Measurements from ENCODE around the gene AXIN1. TPM values are rescaled to one million over a fixed set of nuclear protein-coding genes. Genes with fewer than 3 reads are reported as not detected.

Gene AXIN1
- total and polyA plus RNA-seq, 2 of the 8 experiments (the other 6 are each of a cell fraction or from before 2014, with no cell fraction given): 12.5 to 41.9 TPM

DNA sequence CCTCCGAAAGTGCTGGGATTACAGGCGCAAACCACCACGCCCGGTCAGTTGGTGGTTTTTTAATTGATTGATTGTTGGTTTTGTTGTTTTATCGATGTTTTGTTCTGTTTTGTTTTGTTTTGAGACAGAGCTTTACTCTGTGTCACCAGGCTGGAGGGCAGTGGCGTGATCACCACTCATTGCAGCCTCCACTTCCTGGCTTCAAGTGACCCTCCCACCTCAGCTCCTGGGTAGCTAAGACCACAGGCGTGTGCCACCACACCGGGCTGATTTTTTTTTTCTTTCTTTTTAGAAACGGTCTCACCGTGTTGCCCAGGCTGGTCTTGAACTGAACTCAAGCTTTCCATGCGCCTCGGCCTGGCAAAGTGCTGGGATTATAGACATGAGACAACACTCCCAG is 105.5 kb downstream of the AXIN1 start:
- Histone ChIP-seq H3K36me3 (ENCODE audit: control insufficient read depth in 2 of 4, insufficient read depth in 4 of 4, low read length in 3 of 4) (peaks cover 0 to 4% (median 0%) of the 10 kb centered on the region in 4 experiments; a peak in 1 of 8 replicates), H4K91ac (replicated peaks; ENCODE audit: insufficient read length, low read length) (no peak overlapping the region), H3K4me1 (replicated peaks in 1 of 4; ENCODE audit: control insufficient read depth in 3 of 4, insufficient read depth in 4 of 4, low read length in 3 of 4) (no peaks in the 10 kb centered on the region), H2BK12ac (ENCODE audit: low read depth, low read length) (no peak overlapping the region), H3K23ac (ENCODE audit: insufficient read length) (no peak overlapping the region), H3K4ac (replicated peaks; ENCODE audit: insufficient read length, low read depth, low read length) (no peak overlapping the region), H4K5ac (ENCODE audit: insufficient read length, low read depth, low read length) (no peak overlapping the region), H3K56ac (replicated peaks; ENCODE audit: insufficient read length, low read depth, low read length) (no peak overlapping the region), H2AK5ac (ENCODE audit: low read depth, low read length) (no peak overlapping the region), H2BK20ac (ENCODE audit: low read length) (no peak overlapping the region), H3K27ac (ENCODE audit: low read depth, low read length) (no peak overlapping the region), H4K8ac (ENCODE audit: extremely low read depth, insufficient read depth, low read length) (no peak overlapping the region), H3K79me2 (ENCODE audit: control insufficient read depth in 1 of 2, insufficient read depth in 2 of 2, low read length in 2 of 2) (peaks cover 0 to 18% of the 10 kb centered on the region in 2 experiments; a peak in 1 of 4 replicates), H2BK15ac (ENCODE audit: low read length) (no peak overlapping the region), H3K27me3 (replicated peaks in 1 of 4; ENCODE audit: control insufficient read depth in 3 of 4, extremely low read depth in 1 of 4, insufficient read depth in 3 of 4, low read length in 3 of 4) (no peaks in the 10 kb centered on the region), H2BK120ac (replicated peaks; ENCODE audit: low read depth, low read length) (no peak overlapping the region), H3K79me1 (ENCODE audit: low read depth, low read length) (peaks cover 3% of the 10 kb centered on the region), H2AFZ (ENCODE audit: low read length) (no peak overlapping the region), H3K4me2 (ENCODE audit: insufficient read depth in 1 of 2, low read depth in 2 of 2, low read length in 2 of 2) (no peak overlapping the region), H3K18ac (ENCODE audit: extremely low read depth, low read length) (no peak overlapping the region), H3K23me2 (ENCODE audit: low read depth, low read length) (no peaks in the 10 kb centered on the region), H3K9ac (replicated peaks in 1 of 4; ENCODE audit: extremely low read depth in 1 of 4, low read depth in 3 of 4, low read length in 3 of 4) (no peak overlapping the region), H2BK5ac (ENCODE audit: low read depth, low read length) (no peak overlapping the region), H4K20me1 (replicated peaks in 1 of 2; ENCODE audit: control insufficient read depth in 1 of 2, insufficient read depth in 2 of 2, low read length in 2 of 2) (peaks cover 2 to 6% of the 10 kb centered on the region in 2 experiments), H3K14ac (ENCODE audit: insufficient read length) (no peak overlapping the region), H3K9me3 (ENCODE audit: insufficient read depth in 2 of 2, low read depth in 1 of 2, low read length in 1 of 2) (no peaks in the 10 kb centered on the region), H3K4me3 (ENCODE audit: extremely low read depth in 1 of 4, insufficient read depth in 2 of 4, low read depth in 3 of 4, low read length in 4 of 4) (no peak overlapping the region)
- FAIRE-seq (no peak), DNase-seq (ENCODE audit: low read depth in 1 of 2, low spot score in 2 of 2) (no peak)
- ChIA-PET POLR2A (ENCODE audit: partially characterized antibody) (interaction anchor here (0.6 kb wide), 2 partner anchors 15 to 125 kb away, joined by 3 to 5 read pairs; no protein-coding TSS in a partner anchor), CTCF (ENCODE audit: partially characterized antibody) (interaction anchor here (0.7 kb wide), 1 partner anchor 180 kb away, joined by 3 read pairs; no protein-coding TSS in a partner anchor)
- WGBS, 2 experiments (ENCODE audit: extremely low coverage in 1 of 2, insufficient coverage in 1 of 2, insufficient read length in 1 of 2, insufficient replicate concordance in 2 of 2, low coverage in 1 of 2, low lambda C conversion rate in 2 of 2, missing lambda C conversion rate in 1 of 2): 93% methylated on average over 12 of the region's 12 CpGs; no CpG with 5 or more reads in 1 of the 2 experiments
- TF ChIP-seq, protein P1, sequence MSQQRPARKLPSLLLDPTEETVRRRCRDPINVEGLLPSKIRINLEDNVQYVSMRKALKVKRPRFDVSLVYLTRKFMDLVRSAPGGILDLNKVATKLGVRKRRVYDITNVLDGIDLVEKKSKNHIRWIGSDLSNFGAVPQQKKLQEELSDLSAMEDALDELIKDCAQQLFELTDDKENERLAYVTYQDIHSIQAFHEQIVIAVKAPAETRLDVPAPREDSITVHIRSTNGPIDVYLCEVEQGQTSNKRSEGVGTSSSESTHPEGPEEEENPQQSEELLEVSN (IDR thresholded peaks at IDR 0.05): no peak
- TF ChIP-seq SAP30 (IDR thresholded peaks at IDR 0.05; ENCODE audit: insufficient read depth, insufficient replicate concordance, low read length) (no peak), GABPA (IDR thresholded peaks at IDR 0.05; ENCODE audit: borderline replicate concordance, insufficient read depth, low read length) (no peak), KDM1A (IDR thresholded peaks at IDR 0.05; ENCODE audit: borderline replicate concordance, low read length) (no peak), POLR2A (IDR thresholded peaks at IDR 0.05; ENCODE audit: control extremely low read depth in 1 of 2, low read depth in 2 of 2, low read length in 2 of 2) (no peak), PHF8 (conservative IDR thresholded peaks at IDR 0.05; ENCODE audit: low read depth, low read length) (no peak), CTBP2 (IDR thresholded peaks at IDR 0.05; ENCODE audit: borderline replicate concordance, insufficient read depth, insufficient read length, low read length) (no peak), HDAC6 (IDR thresholded peaks at IDR 0.05; ENCODE audit: low read depth, low read length) (no peak), CHD1 (IDR thresholded peaks at IDR 0.05; ENCODE audit: low read depth, low read length) (no peak), JUN (IDR thresholded peaks at IDR 0.05; ENCODE audit: low read depth, low read length) (no peak), RBBP5 (IDR thresholded peaks at IDR 0.05; ENCODE audit: borderline replicate concordance, low read depth, low read length) (no peak), TEAD4 (IDR thresholded peaks at IDR 0.05; ENCODE audit: low read depth, low read length) (no peak), EZH2 (IDR thresholded peaks at IDR 0.05; ENCODE audit: low read depth, low read length, severe bottlenecking) (no peak), YY1 (IDR thresholded peaks at IDR 0.05; ENCODE audit: low read depth, low read length) (no peak)
